SK-N-SH treated with all-trans-retinoic acid at 6 μM for 48 hours (cell line): ENCODE data around the gene ERMARD.

ENCODE experiments used
- ATAC-seq: fragments of 200-7000 bp; cut with Tn5 transposase; 3 replicates; pipeline ENCODE4 v1.9.1; 2020; ENCODE audit warnings: mild to moderate bottlenecking, moderate library complexity
- ARNTL ChIP-seq: fragments of 450-650 bp; formaldehyde crosslinking; IDR thresholded peaks from 2 replicates; pipeline ENCODE4 v1.5.0; 2020; ENCODE audit warnings: low read depth, mild to moderate bottlenecking, moderate library complexity, borderline replicate concordance
- BACH2 ChIP-seq: fragments of 250-450 bp; sonication (Bioruptor Pico); IDR thresholded peaks from 2 replicates; pipeline ENCODE4 v1.9.0; 2021; ENCODE audit warnings: mild to moderate bottlenecking, borderline replicate concordance
- CREB5 ChIP-seq: fragments of 250-450 bp; sonication (Bioruptor Pico); IDR thresholded peaks from 2 replicates; pipeline ENCODE4 v1.5.1; 2020; ENCODE audit warnings: low read depth, mild to moderate bottlenecking, moderate library complexity
- ESRRG ChIP-seq: fragments of 250-450 bp; sonication (Bioruptor Pico); IDR thresholded peaks from 2 replicates; pipeline ENCODE4 v1.6.1; 2021; ENCODE audit warnings: mild to moderate bottlenecking
- GLIS3 ChIP-seq: fragments of 250-450 bp; sonication (Bioruptor Pico); IDR thresholded peaks from 2 replicates; pipeline ENCODE4 v1.5.0; 2020; ENCODE audit warnings: mild to moderate bottlenecking, moderate library complexity
- ISL1 ChIP-seq: fragments of 250-450 bp; sonication (Bioruptor Pico); IDR thresholded peaks from 2 replicates; pipeline ENCODE4 v2.1.2; 2022; ENCODE audit warnings: mild to moderate bottlenecking, moderate library complexity
- OSR1 ChIP-seq: fragments of 250-450 bp; sonication (Bioruptor Pico); IDR thresholded peaks from 2 replicates; pipeline ENCODE4 v1.8.0; 2022; ENCODE audit warnings: moderate library complexity, mild to moderate bottlenecking, inconsistent platforms
- PPARA ChIP-seq: fragments of 250-450 bp; sonication (Bioruptor Pico); IDR thresholded peaks from 2 replicates; pipeline ENCODE4 v1.5.0; 2020; ENCODE audit warnings: mild to moderate bottlenecking, borderline replicate concordance
- RARB ChIP-seq: fragments of 250-450 bp; sonication (Bioruptor Pico); IDR thresholded peaks from 2 replicates; pipeline ENCODE4 v1.8.0; 2021; ENCODE audit warnings: mild to moderate bottlenecking, moderate library complexity
- SNAI2 ChIP-seq: fragments of 250-450 bp; sonication (Bioruptor Pico); IDR thresholded peaks from 2 replicates; pipeline ENCODE4 v1.5.0; 2020; ENCODE audit warnings: mild to moderate bottlenecking, moderate library complexity
- TCF4 ChIP-seq: fragments of 250-450 bp; sonication (Bioruptor Pico); IDR thresholded peaks from 2 replicates; pipeline ENCODE4 v1.8.0; 2021; ENCODE audit warnings: mild to moderate bottlenecking, moderate library complexity, borderline replicate concordance
- TOX ChIP-seq: fragments of 250-450 bp; sonication (Bioruptor Pico); IDR thresholded peaks from 2 replicates; pipeline ENCODE4 v1.8.0; 2021; ENCODE audit warnings: mild to moderate bottlenecking, moderate library complexity, borderline replicate concordance
- ZC3H10 ChIP-seq: fragments of 250-450 bp; sonication (Bioruptor Pico); IDR thresholded peaks from 2 replicates; pipeline ENCODE4 v1.5.1; 2021; ENCODE audit warnings: mild to moderate bottlenecking, moderate library complexity
- ZFP3 ChIP-seq: fragments of 250-450 bp; sonication (Bioruptor Pico); IDR thresholded peaks from 2 replicates; pipeline ENCODE4 v1.5.0; 2020; ENCODE audit warnings: mild to moderate bottlenecking, moderate library complexity
- ZFP30 ChIP-seq: fragments of 450-650 bp; formaldehyde crosslinking; IDR thresholded peaks from 2 replicates; pipeline ENCODE4 v1.5.0; 2022; ENCODE audit warnings: mild to moderate bottlenecking, moderate library complexity
- ZNF565 ChIP-seq: fragments of 450-650 bp; formaldehyde crosslinking; conservative IDR thresholded peaks from 2 replicates; pipeline ENCODE4 v1.5.0; 2020; ENCODE audit warnings: low read depth, mild to moderate bottlenecking, moderate library complexity
- ZNF70 ChIP-seq: fragments of 450-650 bp; formaldehyde crosslinking; IDR thresholded peaks from 2 replicates; pipeline ENCODE4 v1.5.0; 2020; ENCODE audit warnings: mild to moderate bottlenecking, moderate library complexity
- ZNF8 ChIP-seq: fragments of 450-650 bp; formaldehyde crosslinking; IDR thresholded peaks from 2 replicates; pipeline ENCODE4 v1.5.0; 2020; ENCODE audit warnings: mild to moderate bottlenecking, moderate library complexity
- TF ChIP-seq, protein P1 (sequence below): fragments of 250-450 bp; sonication (Bioruptor Pico); IDR thresholded peaks from 2 replicates; pipeline ENCODE4 v1.5.1; 2021; ENCODE audit warnings: mild to moderate bottlenecking, moderate library complexity
- TF ChIP-seq, protein P2 (sequence below): fragments of 250-450 bp; sonication (Bioruptor Pico); IDR thresholded peaks from 2 replicates; pipeline ENCODE4 v1.8.0; 2021; ENCODE audit warnings: low read depth, mild to moderate bottlenecking, moderate library complexity, borderline replicate concordance
- TF ChIP-seq, protein P3 (sequence below): fragments of 250-450 bp; sonication (Bioruptor Pico); IDR thresholded peaks from 2 replicates; pipeline ENCODE4 v1.5.0; 2020; ENCODE audit warnings: mild to moderate bottlenecking, moderate library complexity
- TF ChIP-seq, protein P4 (sequence below): fragments of 250-450 bp; sonication (Bioruptor Pico); IDR thresholded peaks from 2 replicates; pipeline ENCODE4 v1.8.0; 2020; ENCODE audit warnings: mild to moderate bottlenecking, moderate library complexity, borderline replicate concordance

The ERMARD gene

DNA sequence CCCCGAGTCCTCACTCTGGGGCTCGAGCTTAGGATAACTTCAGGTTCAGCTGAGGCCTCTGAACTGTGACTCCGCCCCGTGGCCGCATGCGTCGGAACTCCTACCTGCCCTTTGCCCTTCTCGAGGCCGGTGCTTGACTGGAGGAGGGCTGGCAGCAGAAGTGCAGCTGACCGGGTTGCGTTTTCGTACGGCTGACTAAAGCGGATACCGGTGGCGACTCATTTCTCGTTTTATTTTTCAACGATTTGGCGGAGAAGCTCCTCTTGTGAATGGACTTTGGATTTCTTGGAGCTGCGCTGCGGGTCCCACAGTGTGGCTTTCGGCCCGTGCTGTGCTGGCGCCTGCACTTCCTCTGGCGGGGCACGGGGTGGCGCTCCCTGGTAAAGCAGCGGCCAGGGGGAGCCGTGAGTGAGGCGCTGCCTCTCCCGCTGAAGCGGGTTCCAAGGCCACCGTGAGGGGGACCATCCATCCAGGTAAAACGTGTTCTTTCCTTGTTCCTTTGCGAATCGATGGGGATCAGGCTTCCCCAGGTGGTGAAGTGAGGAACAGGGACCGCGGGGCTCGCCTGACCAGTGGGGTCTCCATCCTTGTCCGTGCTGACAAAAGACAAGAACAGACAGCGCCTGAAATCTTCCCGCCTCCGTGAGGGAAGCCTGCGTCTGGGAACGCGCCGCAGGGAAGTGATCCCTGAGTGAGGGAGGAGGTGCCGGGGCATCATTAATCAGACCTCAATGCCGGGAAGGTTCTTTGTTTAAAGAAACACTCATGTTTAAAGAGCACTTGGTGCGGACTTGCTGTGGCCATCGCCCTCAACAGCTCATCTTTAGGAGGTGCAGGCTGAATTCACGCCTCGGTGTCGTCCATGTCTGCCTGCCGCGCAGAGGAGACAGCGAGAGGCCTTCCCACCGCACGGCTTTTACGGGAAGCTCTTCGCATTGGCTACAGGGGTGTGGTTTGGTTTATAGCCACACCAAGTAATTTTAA, 38.8 kb downstream of the ERMARD start:
- peak; percentile 99 for ATAC-seq

GRCh38 chr6:169791721-169792131, 40.3 kb downstream of the ERMARD start:
- TF ChIP-seq ZNF70 (no peak), BACH2 (CRISPR knock-in tag) (no peak), SNAI2 (no peak), TOX (CRISPR knock-in tag) (no peak), OSR1 (CRISPR knock-in tag) (no peak), PPARA (no peak), ZC3H10 (CRISPR knock-in tag) (no peak), ZFP30 (no peak), ISL1 (CRISPR knock-in tag) (no peak)
- TF ChIP-seq, protein P1, sequence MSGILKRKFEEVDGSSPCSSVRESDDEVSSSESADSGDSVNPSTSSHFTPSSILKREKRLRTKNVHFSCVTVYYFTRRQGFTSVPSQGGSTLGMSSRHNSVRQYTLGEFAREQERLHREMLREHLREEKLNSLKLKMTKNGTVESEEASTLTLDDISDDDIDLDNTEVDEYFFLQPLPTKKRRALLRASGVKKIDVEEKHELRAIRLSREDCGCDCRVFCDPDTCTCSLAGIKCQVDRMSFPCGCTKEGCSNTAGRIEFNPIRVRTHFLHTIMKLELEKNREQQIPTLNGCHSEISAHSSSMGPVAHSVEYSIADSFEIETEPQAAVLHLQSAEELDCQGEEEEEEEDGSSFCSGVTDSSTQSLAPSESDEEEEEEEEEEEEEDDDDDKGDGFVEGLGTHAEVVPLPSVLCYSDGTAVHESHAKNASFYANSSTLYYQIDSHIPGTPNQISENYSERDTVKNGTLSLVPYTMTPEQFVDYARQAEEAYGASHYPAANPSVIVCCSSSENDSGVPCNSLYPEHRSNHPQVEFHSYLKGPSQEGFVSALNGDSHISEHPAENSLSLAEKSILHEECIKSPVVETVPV (CRISPR knock-in tag) = no peak
- no peak for ATAC-seq

More for the DNA sequence above, 38.8 kb downstream of the ERMARD start:
- peak; percentile 76 for TF ChIP-seq ZNF70
- no peak for TF ChIP-seq CREB5 (CRISPR knock-in tag)
- TF ChIP-seq BACH2 (CRISPR knock-in tag) = no peak

GRCh38 chr6:169792306-169793015, 41.0 kb downstream of the ERMARD start:
- TF ChIP-seq, protein P2, sequence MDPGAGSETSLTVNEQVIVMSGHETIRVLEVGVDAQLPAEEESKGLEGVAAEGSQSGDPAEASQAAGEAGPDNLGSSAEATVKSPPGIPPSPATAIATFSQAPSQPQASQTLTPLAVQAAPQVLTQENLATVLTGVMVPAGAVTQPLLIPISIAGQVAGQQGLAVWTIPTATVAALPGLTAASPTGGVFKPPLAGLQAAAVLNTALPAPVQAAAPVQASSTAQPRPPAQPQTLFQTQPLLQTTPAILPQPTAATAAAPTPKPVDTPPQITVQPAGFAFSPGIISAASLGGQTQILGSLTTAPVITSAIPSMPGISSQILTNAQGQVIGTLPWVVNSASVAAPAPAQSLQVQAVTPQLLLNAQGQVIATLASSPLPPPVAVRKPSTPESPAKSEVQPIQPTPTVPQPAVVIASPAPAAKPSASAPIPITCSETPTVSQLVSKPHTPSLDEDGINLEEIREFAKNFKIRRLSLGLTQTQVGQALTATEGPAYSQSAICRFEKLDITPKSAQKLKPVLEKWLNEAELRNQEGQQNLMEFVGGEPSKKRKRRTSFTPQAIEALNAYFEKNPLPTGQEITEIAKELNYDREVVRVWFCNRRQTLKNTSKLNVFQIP = no peak
- TF ChIP-seq SNAI2 (no peak), TCF4 (CRISPR knock-in tag) (no peak), RARB (CRISPR knock-in tag) (no peak), OSR1 (CRISPR knock-in tag) (no peak), GLIS3 (CRISPR knock-in tag) (no peak), ESRRG (CRISPR knock-in tag) (no peak), ISL1 (CRISPR knock-in tag) (no peak), ZNF565 (no peak), ZNF8 (CRISPR knock-in tag) (no peak), ZNF70 (no peak), TOX (CRISPR knock-in tag) (no peak), BACH2 (CRISPR knock-in tag) (no peak), PPARA (no peak), ARNTL (no peak), ZFP3 (CRISPR knock-in tag) (no peak), ZC3H10 (CRISPR knock-in tag) (no peak)
- TF ChIP-seq, protein P3, sequence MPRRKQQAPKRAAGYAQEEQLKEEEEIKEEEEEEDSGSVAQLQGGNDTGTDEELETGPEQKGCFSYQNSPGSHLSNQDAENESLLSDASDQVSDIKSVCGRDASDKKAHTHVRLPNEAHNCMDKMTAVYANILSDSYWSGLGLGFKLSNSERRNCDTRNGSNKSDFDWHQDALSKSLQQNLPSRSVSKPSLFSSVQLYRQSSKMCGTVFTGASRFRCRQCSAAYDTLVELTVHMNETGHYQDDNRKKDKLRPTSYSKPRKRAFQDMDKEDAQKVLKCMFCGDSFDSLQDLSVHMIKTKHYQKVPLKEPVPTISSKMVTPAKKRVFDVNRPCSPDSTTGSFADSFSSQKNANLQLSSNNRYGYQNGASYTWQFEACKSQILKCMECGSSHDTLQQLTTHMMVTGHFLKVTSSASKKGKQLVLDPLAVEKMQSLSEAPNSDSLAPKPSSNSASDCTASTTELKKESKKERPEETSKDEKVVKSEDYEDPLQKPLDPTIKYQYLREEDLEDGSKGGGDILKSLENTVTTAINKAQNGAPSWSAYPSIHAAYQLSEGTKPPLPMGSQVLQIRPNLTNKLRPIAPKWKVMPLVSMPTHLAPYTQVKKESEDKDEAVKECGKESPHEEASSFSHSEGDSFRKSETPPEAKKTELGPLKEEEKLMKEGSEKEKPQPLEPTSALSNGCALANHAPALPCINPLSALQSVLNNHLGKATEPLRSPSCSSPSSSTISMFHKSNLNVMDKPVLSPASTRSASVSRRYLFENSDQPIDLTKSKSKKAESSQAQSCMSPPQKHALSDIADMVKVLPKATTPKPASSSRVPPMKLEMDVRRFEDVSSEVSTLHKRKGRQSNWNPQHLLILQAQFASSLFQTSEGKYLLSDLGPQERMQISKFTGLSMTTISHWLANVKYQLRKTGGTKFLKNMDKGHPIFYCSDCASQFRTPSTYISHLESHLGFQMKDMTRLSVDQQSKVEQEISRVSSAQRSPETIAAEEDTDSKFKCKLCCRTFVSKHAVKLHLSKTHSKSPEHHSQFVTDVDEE (CRISPR knock-in tag) = no peak
- TF ChIP-seq, protein P1 (CRISPR knock-in tag) = no peak
- TF ChIP-seq, protein P4, sequence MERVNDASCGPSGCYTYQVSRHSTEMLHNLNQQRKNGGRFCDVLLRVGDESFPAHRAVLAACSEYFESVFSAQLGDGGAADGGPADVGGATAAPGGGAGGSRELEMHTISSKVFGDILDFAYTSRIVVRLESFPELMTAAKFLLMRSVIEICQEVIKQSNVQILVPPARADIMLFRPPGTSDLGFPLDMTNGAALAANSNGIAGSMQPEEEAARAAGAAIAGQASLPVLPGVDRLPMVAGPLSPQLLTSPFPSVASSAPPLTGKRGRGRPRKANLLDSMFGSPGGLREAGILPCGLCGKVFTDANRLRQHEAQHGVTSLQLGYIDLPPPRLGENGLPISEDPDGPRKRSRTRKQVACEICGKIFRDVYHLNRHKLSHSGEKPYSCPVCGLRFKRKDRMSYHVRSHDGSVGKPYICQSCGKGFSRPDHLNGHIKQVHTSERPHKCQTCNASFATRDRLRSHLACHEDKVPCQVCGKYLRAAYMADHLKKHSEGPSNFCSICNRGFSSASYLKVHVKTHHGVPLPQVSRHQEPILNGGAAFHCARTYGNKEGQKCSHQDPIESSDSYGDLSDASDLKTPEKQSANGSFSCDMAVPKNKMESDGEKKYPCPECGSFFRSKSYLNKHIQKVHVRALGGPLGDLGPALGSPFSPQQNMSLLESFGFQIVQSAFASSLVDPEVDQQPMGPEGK = no peak
- ATAC-seq = no peak
